Activated CD4-positive, alpha-beta T cell treated with anti-CD3 and anti-CD28 coated beads, Interleukin-2, amount 50 U/mL, for 4 hours (primary cell): ENCODE measurements around the gene PDPN.

Source experiments
- DNase-seq, 2 experiments: peaks; one replicate each; pipeline ENCODE4 v3.0.0-alpha.2; 2020

PDPN gene

GRCh38 chr1:13619909-13620308, 36.3 kb downstream of the PDPN start:
- DNase-seq = no peak

- no peak for DNase-seq
These were observed 37.2 kb downstream of the PDPN start for GRCh38 chr1:13620825-13621224.

- no peak for DNase-seq
These were observed 38.8 kb downstream of the PDPN start for GRCh38 chr1:13622446-13622845.

- no peak for DNase-seq
These were observed 39.5 kb downstream of the PDPN start for GRCh38 chr1:13623021-13623637.

- no peak for DNase-seq
These were observed 40.9 kb downstream of the PDPN start for GRCh38 chr1:13624526-13624925.

GRCh38 chr1:13627127-13627526, 43.5 kb downstream of the PDPN start:
- no peak for DNase-seq

GRCh38 chr1:13628218-13628617, 44.6 kb downstream of the PDPN start:
- no peak for DNase-seq

- DNase-seq = no peak
These were observed 45.1 kb downstream of the PDPN start for GRCh38 chr1:13628711-13629110.

- DNase-seq = no peak
These were observed 58.8 kb downstream of the PDPN start for GRCh38 chr1:13642306-13643004.

- DNase-seq = no peak
These were observed 59.4 kb downstream of the PDPN start for GRCh38 chr1:13643017-13643416.

- DNase-seq = no peak
These were observed 62.9 kb downstream of the PDPN start for GRCh38 chr1:13646521-13646920.

GRCh38 chr1:13651279-13651678, 67.6 kb downstream of the PDPN start:
- no peak for DNase-seq

GRCh38 chr1:13652238-13652637, 68.6 kb downstream of the PDPN start:
- no peak for DNase-seq

GRCh38 chr1:13661539-13661938, 77.9 kb downstream of the PDPN start:
- no peak for DNase-seq

GRCh38 chr1:13662493-13662892, 78.9 kb downstream of the PDPN start:
- no peak for DNase-seq

GRCh38 chr1:13663969-13664368, 80.3 kb downstream of the PDPN start:
- DNase-seq = no peak

- no peak for DNase-seq
These were observed 80.8 kb downstream of the PDPN start for GRCh38 chr1:13664451-13664850.

GRCh38 chr1:13666317-13666716, 82.7 kb downstream of the PDPN start:
- DNase-seq = no peak
